K562 (cell line): Measurements from ENCODE around the gene KIF19. TPM values are rescaled to one million over a fixed set of nuclear protein-coding genes. Genes with fewer than 3 reads are reported as not detected.

ENCODE experiments used
- CEBPB ChIP-seq: fragments of 450-650 bp; IDR thresholded peaks from 2 replicates; pipeline ENCODE4 v1.6.1; 2016; ENCODE audit warnings: missing genetic modification characterization, missing compliant biosample characterization
- CREM ChIP-seq: IDR thresholded peaks from 2 replicates; pipeline ENCODE4 v1.6.1; 2014; ENCODE audit warnings: antibody characterized with exemption, low read depth
- EGR1 ChIP-seq: fragments of 450-650 bp; conservative IDR thresholded peaks from 2 replicates; pipeline ENCODE4 v1.6.1; 2017; ENCODE audit warnings: mild to moderate bottlenecking
- NR2C2 ChIP-seq, 2 experiments: fragments of 200-800 bp in 1 of 2; sonication (Bioruptor generic) in 1 of 2; sonication (generic) in 1 of 2; formaldehyde crosslinking in 1 of 2; IDR thresholded peaks; 2 replicates each; pipeline versions ENCODE4 v1.6.1 to v1.8.0; 2016 to 2022; ENCODE audit warnings: mild to moderate bottlenecking in 1 of 2, missing compliant biosample characterization in 1 of 2, missing genetic modification characterization in 1 of 2, missing genetic modification reagents in 1 of 2
- RBM22 ChIP-seq: fragments of 200-400 bp; formaldehyde crosslinking; IDR thresholded peaks from 2 replicates; pipeline ENCODE4 v1.6.1; 2018; ENCODE audit warnings: low read length, low read depth; ENCODE audit not compliant: poor library complexity, severe bottlenecking
- ZNF395 ChIP-seq: fragments of 200-800 bp; sonication (Bioruptor generic); IDR thresholded peaks from 2 replicates; pipeline ENCODE4 v1.6.1; 2017; ENCODE audit warnings: missing genetic modification characterization, missing compliant biosample characterization
- ZNF639 ChIP-seq, 2 experiments: fragments of 200-800 bp in 1 of 2; sonication (Bioruptor generic) in 1 of 2; sonication (generic) in 1 of 2; formaldehyde crosslinking in 1 of 2; IDR thresholded peaks in 1 of 2; conservative IDR thresholded peaks in 1 of 2; 2 replicates each; pipeline versions ENCODE4 v1.5.0 to v1.6.1; 2016 to 2020; ENCODE audit warnings: missing compliant biosample characterization in 1 of 2, missing genetic modification characterization in 1 of 2, missing genetic modification reagents in 1 of 2
- polyA plus RNA-seq, 8 experiments: library from polyadenylated mRNA; depleted of rRNA in 4 of 8; stranded (reverse) in 5 of 8; unstranded in 3 of 8; fragments of >200 nt; fragmentation: Nextera tagmentation in 2 of 8; fragmentation: Illumina TruSeq in 1 of 8; extraction: Ambion mirVana in 2 of 8; extraction: Trizol in 1 of 8; gene quantifications; 2 replicates each; pipeline versions ENCODE4 v1.2.1 to v1.2.3, GENCODE V29; 2011 to 2014; ENCODE audit warnings: inconsistent platforms in 1 of 8, missing spikeins in 1 of 8
- total RNA-seq, 7 experiments: library from RNA; depleted of rRNA in 6 of 7; stranded (reverse); fragments of >200 nt in 6 of 7; fragmentation: Illumina TruSeq in 2 of 7; extraction: Trizol in 2 of 7; gene quantifications; 2 replicates each; pipeline versions ENCODE4 v1.2.1 to v1.2.3, GENCODE V29; 2011 to 2021; ENCODE audit warnings: low replicate concordance in 1 of 7

Gene KIF19
- total and polyA plus RNA-seq, 9 of the 15 experiments (the other 6 are each of a cell fraction or from before 2014, with no cell fraction given) = 0.10 TPM; not detected in 8

GRCh38 chr17:74390680-74391653 is 64.9 kb downstream of the KIF19 start (continued):
- TF ChIP-seq ZNF639 (CRISPR knock-in tag; conservative IDR thresholded peaks at IDR 0.05 in 1 of 2, IDR thresholded peaks at IDR 0.05 in 1 of 2) = 0 out of 4 replicates have a peak, but pooled peaks of 1 of the 2 experiments have one; percentile 44
- TF ChIP-seq CREM = 0 out of 2 replicates have a peak, but pooled peaks have one; percentile 25
- TF ChIP-seq CEBPB (tag) = 0 out of 2 replicates have a peak, but pooled peaks have one; percentile 35
- TF ChIP-seq ZNF395 (CRISPR knock-in tag) = peak; percentile 78; the same call in 1 of the 2 replicates
- TF ChIP-seq EGR1 = peak; percentile 17; the same call in 1 of the 2 replicates
- no peak for TF ChIP-seq RBM22
- no peak for TF ChIP-seq NR2C2 (CRISPR knock-in tag; IDR thresholded peaks at IDR 0.05)
- peak; percentile 21; the same call in 1 of the 2 replicates for TF ChIP-seq NR2C2 (tag; IDR thresholded peaks at IDR 0.05)
